HepG2 (cell line): Measurements from ENCODE around the gene HNRNPM. TPM values are rescaled to one million over a fixed set of nuclear protein-coding genes. Genes with fewer than 3 reads are reported as not detected.
A peak's percentile ranks its signal among the peaks of the same experiment; 100 is the strongest.

ENCODE experiments used
- E2F1 ChIP-seq: sonication (generic); formaldehyde crosslinking; IDR thresholded peaks from 2 replicates; pipeline ENCODE4 v1.5.0; 2020; ENCODE audit warnings: missing genetic modification reagents
- ERF ChIP-seq: IDR thresholded peaks from 2 replicates; pipeline ENCODE4 v1.6.1; 2018; ENCODE audit warnings: missing biosample characterization, missing genetic modification reagents
- GABPB1 ChIP-seq: IDR thresholded peaks from 2 replicates; pipeline ENCODE4 v1.6.1; 2016; ENCODE audit warnings: mild to moderate bottlenecking, missing genetic modification reagents, moderate library complexity, missing compliant biosample characterization
- HDAC1 ChIP-seq: sonication (generic); formaldehyde crosslinking; IDR thresholded peaks from 2 replicates; pipeline ENCODE4 v1.5.1; 2020; ENCODE audit warnings: mild to moderate bottlenecking, missing genetic modification reagents
- HNF1A ChIP-seq, 2 experiments: sonication (generic) in 1 of 2; formaldehyde crosslinking in 1 of 2; IDR thresholded peaks; 2 replicates each; pipeline versions ENCODE4 v1.4.0 to v1.6.1; 2016 to 2020; ENCODE audit warnings: borderline replicate concordance in 1 of 2, low read depth in 1 of 2, mild to moderate bottlenecking in 1 of 2, missing genetic modification reagents in 1 of 2
- MLLT10 ChIP-seq: sonication (generic); formaldehyde crosslinking; IDR thresholded peaks from 2 replicates; pipeline ENCODE4 v1.4.0; 2020; ENCODE audit warnings: missing genetic modification reagents
- NCOR1 ChIP-seq: fragments of 200-600 bp; sonication (generic); IDR thresholded peaks from 2 replicates; pipeline ENCODE4 v1.7.0; 2017; ENCODE audit warnings: antibody characterized with exemption, low read length, borderline replicate concordance
- NFE2L2 ChIP-seq: fragments of 150-350 bp; IDR thresholded peaks from 2 replicates; pipeline ENCODE4 v1.6.1; 2014; ENCODE audit warnings: low read length
- PHF8 ChIP-seq: sonication (generic); formaldehyde crosslinking; IDR thresholded peaks from 2 replicates; pipeline ENCODE4 v1.5.0; 2020; ENCODE audit warnings: missing genetic modification reagents
- SALL2 ChIP-seq: sonication (generic); formaldehyde crosslinking; IDR thresholded peaks from 2 replicates; pipeline ENCODE4 v1.8.1; 2023; ENCODE audit warnings: mild to moderate bottlenecking, missing genetic modification reagents, inconsistent platforms
- SMYD3 ChIP-seq: sonication (generic); formaldehyde crosslinking; IDR thresholded peaks from 2 replicates; pipeline ENCODE4 v1.8.1; 2023; ENCODE audit warnings: mild to moderate bottlenecking, missing genetic modification reagents
- SP140L ChIP-seq: sonication (generic); formaldehyde crosslinking; IDR thresholded peaks from 2 replicates; pipeline ENCODE4 v1.4.0; 2020; ENCODE audit warnings: missing genetic modification reagents, borderline replicate concordance
- TOPORS ChIP-seq: sonication (generic); formaldehyde crosslinking; IDR thresholded peaks from 2 replicates; pipeline ENCODE4 v1.8.0; 2023; ENCODE audit warnings: mild to moderate bottlenecking, missing genetic modification reagents
- ZFP36L1 ChIP-seq: sonication (generic); formaldehyde crosslinking; IDR thresholded peaks from 2 replicates; pipeline ENCODE4 v1.8.0; 2022; ENCODE audit warnings: mild to moderate bottlenecking, missing genetic modification reagents, moderate library complexity
- ZNF296 ChIP-seq: sonication (generic); formaldehyde crosslinking; conservative IDR thresholded peaks from 2 replicates; pipeline ENCODE4 v1.5.0; 2020; ENCODE audit warnings: mild to moderate bottlenecking, missing genetic modification reagents
- ZNF354B ChIP-seq: sonication (generic); formaldehyde crosslinking; IDR thresholded peaks from 2 replicates; pipeline ENCODE4 v1.8.0; 2022; ENCODE audit warnings: mild to moderate bottlenecking, missing genetic modification reagents
- ZNF501 ChIP-seq: sonication (generic); formaldehyde crosslinking; IDR thresholded peaks from 2 replicates; pipeline ENCODE4 v1.5.1; 2020; ENCODE audit warnings: mild to moderate bottlenecking, moderate library complexity, missing genetic modification reagents
- ZNF503 ChIP-seq: sonication (generic); formaldehyde crosslinking; IDR thresholded peaks from 2 replicates; pipeline ENCODE4 v1.4.0; 2020; ENCODE audit warnings: missing genetic modification reagents
- ZNF550 ChIP-seq: sonication (generic); formaldehyde crosslinking; IDR thresholded peaks from 2 replicates; pipeline ENCODE4 v1.4.0; 2020; ENCODE audit warnings: mild to moderate bottlenecking, missing genetic modification reagents, borderline replicate concordance
- ZNF570 ChIP-seq: sonication (generic); formaldehyde crosslinking; IDR thresholded peaks from 2 replicates; pipeline ENCODE4 v1.4.0; 2020; ENCODE audit warnings: mild to moderate bottlenecking, missing genetic modification reagents, borderline replicate concordance
- ZNF747 ChIP-seq: sonication (generic); formaldehyde crosslinking; IDR thresholded peaks from 2 replicates; pipeline ENCODE4 v1.8.1; 2023; ENCODE audit warnings: missing genetic modification reagents, mild to moderate bottlenecking, borderline replicate concordance
- ZNF768 ChIP-seq: sonication (generic); formaldehyde crosslinking; IDR thresholded peaks from 2 replicates; pipeline ENCODE4 v1.4.0; 2020; ENCODE audit warnings: missing genetic modification reagents
- polyA plus RNA-seq, 8 experiments: library from polyadenylated mRNA; depleted of rRNA in 3 of 8; stranded (reverse) in 7 of 8; unstranded in 1 of 8; fragments of >200 nt; fragmentation: Illumina TruSeq in 4 of 8; extraction: Trizol in 4 of 8; gene quantifications; 2 replicates each; pipeline versions ENCODE4 v1.2.1 to v1.2.3, GENCODE V29; 2011 to 2016; ENCODE audit warnings: low read depth in 4 of 8, missing spikeins in 1 of 8, mixed read lengths in 1 of 8; ENCODE audit not compliant: insufficient read depth in 1 of 8
- total RNA-seq, 5 experiments: library from RNA; depleted of rRNA; stranded (reverse); fragments of >200 nt; fragmentation: Illumina TruSeq; extraction: Trizol; gene quantifications; 2 replicates each; pipeline ENCODE4 v1.2.3, GENCODE V29; 2016; ENCODE audit warnings: low read depth in 1 of 5

HNRNPM gene
- total and polyA plus RNA-seq, 2 of the 13 experiments (the other 11 are each of a cell fraction or from before 2014, with no cell fraction given), result 56.7 to 102 TPM

- no peak for TF ChIP-seq HNF1A (IDR thresholded peaks at IDR 0.05; ENCODE audit: low read depth)
- no peak for TF ChIP-seq HNF1A (CRISPR knock-in tag; IDR thresholded peaks at IDR 0.05; ENCODE audit: borderline replicate concordance)
- TF ChIP-seq NCOR1, result peak; percentile 53; the same call in 1 of the 2 replicates
- no peak; the same call in 1 of the 2 replicates for TF ChIP-seq TOPORS (CRISPR knock-in tag)
- TF ChIP-seq ZNF296, result no peak
- 0 out of 2 replicates have a peak, but pooled peaks have one; percentile 43 for TF ChIP-seq ZFP36L1 (CRISPR knock-in tag)
- no peak for TF ChIP-seq SP140L
- TF ChIP-seq ZNF747 (CRISPR knock-in tag), result no peak
- TF ChIP-seq ZNF503, result peak; percentile 49; the same call in 1 of the 2 replicates
- TF ChIP-seq MLLT10, result no peak
- peak; percentile 62 for TF ChIP-seq HDAC1
- TF ChIP-seq E2F1 (CRISPR knock-in tag), result no peak
- no peak for TF ChIP-seq NFE2L2
- no peak for TF ChIP-seq ERF (CRISPR knock-in tag)
- TF ChIP-seq SALL2 (CRISPR knock-in tag), result 0 out of 2 replicates have a peak, but pooled peaks have one; percentile 47
- TF ChIP-seq ZNF550 (CRISPR knock-in tag), result no peak
- peak; percentile 28; the same call in 1 of the 2 replicates for TF ChIP-seq ZNF768
- peak; percentile 55; the same call in 1 of the 2 replicates for TF ChIP-seq ZNF501 (CRISPR knock-in tag)
- peak; percentile 27; the same call in 1 of the 2 replicates for TF ChIP-seq GABPB1 (CRISPR knock-in tag)
- peak; percentile 81 for TF ChIP-seq SMYD3 (CRISPR knock-in tag)
- TF ChIP-seq ZNF570 (CRISPR knock-in tag), result no peak
- TF ChIP-seq ZNF354B (CRISPR knock-in tag), result no peak
- peak; percentile 51; the same call in 1 of the 2 replicates for TF ChIP-seq PHF8 (CRISPR knock-in tag)
These were observed 23.0 kb upstream of the HNRNPM start (continued) for GRCh38 chr19:8421484-8422461.
